IMR-90 (cell line): ENCODE results near the gene ALAS2. TPM values are rescaled to one million over a fixed set of nuclear protein-coding genes. Genes with fewer than 3 reads are reported as not detected.

Experiments
- ATAC-seq: fragments of 200-7000 bp; cut with Tn5 transposase; 2 replicates; pipeline ENCODE4 v1.9.1; 2020; ENCODE audit warnings: low read depth, mild to moderate bottlenecking, moderate library complexity
- BruUV-seq: library from RNA; stranded (reverse); fragments of 400-500 nt; replicated peaks from 2 replicates; lab custom pipeline; 2021; lab: Mats Ljungman, UMichigan
- CTCF ChIA-PET: fragments of 300-600 bp; formaldehyde crosslinking; extraction: SDS; loops from one replicate; lab custom pipeline; 2021; ENCODE audit warnings: antibody characterized with exemption; lab: Yijun Ruan, JAX
- POLR2A ChIA-PET: fragments of 300-600 bp; sonication (Branson Sonifier 250); formaldehyde crosslinking; loops from one replicate; lab custom pipeline; 2022; ENCODE audit warnings: antibody characterized with exemption; ENCODE audit not compliant: unreplicated experiment; lab: Charles Lee
- DNase-seq: peaks from one replicate; pipeline ENCODE4 v3.0.0; 2013
- H2AFZ ChIP-seq: replicated peaks from 2 replicates; pipeline ENCODE3; 2013; ENCODE audit warnings: low read length, mild to moderate bottlenecking; ENCODE audit not compliant: poor library complexity
- H2AK5ac ChIP-seq: 2 replicates; pipeline ENCODE4 v1.6.1; 2013; ENCODE audit warnings: low read depth, low read length, inconsistent platforms
- H2AK9ac ChIP-seq: replicated peaks from 2 replicates; pipeline ENCODE3; 2013; ENCODE audit warnings: mild to moderate bottlenecking, low read depth, low read length, moderate library complexity; ENCODE audit not compliant: poor library complexity
- H2BK120ac ChIP-seq: 2 replicates; pipeline ENCODE4 v1.6.1; 2013; ENCODE audit warnings: low read depth, low read length, inconsistent platforms
- H2BK15ac ChIP-seq: 3 replicates; pipeline ENCODE4 v1.6.1; 2013; ENCODE audit warnings: low read depth, low read length, inconsistent platforms
- H2BK20ac ChIP-seq: 2 replicates; pipeline ENCODE4 v1.6.1; 2013; ENCODE audit warnings: low read depth, mild to moderate bottlenecking, inconsistent platforms, low read length, moderate library complexity
- H2BK5ac ChIP-seq: 2 replicates; pipeline ENCODE4 v1.6.1; 2013; ENCODE audit warnings: mild to moderate bottlenecking, low read depth, low read length, inconsistent platforms; ENCODE audit not compliant: poor library complexity, severe bottlenecking
- H3K14ac ChIP-seq: replicated peaks from 2 replicates; pipeline ENCODE4 v1.6.1; 2013; ENCODE audit warnings: low read depth, low read length, inconsistent platforms
- H3K18ac ChIP-seq: 2 replicates; pipeline ENCODE4 v1.6.1; 2013; ENCODE audit warnings: low read depth, low read length, control low read depth
- H3K23ac ChIP-seq: 2 replicates; pipeline ENCODE4 v1.6.1; 2013; ENCODE audit warnings: low read depth, low read length, inconsistent platforms
- H3K27ac ChIP-seq: 2 replicates; pipeline ENCODE4 v1.5.1; 2013; ENCODE audit warnings: mild to moderate bottlenecking, control low read depth, low read length; ENCODE audit not compliant: insufficient read depth
- H3K27me3 ChIP-seq: 2 replicates; pipeline ENCODE4 v1.6.1; 2013; ENCODE audit warnings: low read length; ENCODE audit not compliant: control insufficient read depth, insufficient read depth
- H3K36me3 ChIP-seq: 2 replicates; pipeline ENCODE4 v1.6.1; 2013; ENCODE audit warnings: low read length, mixed read lengths; ENCODE audit not compliant: control insufficient read depth, insufficient read depth
- H3K4ac ChIP-seq: 2 replicates; pipeline ENCODE4 v1.6.1; 2013; ENCODE audit warnings: low read depth, low read length, inconsistent platforms
- H3K4me1 ChIP-seq: 2 replicates; pipeline ENCODE4 v1.6.1; 2013; ENCODE audit warnings: low read length, mixed read lengths; ENCODE audit not compliant: control insufficient read depth, insufficient read depth
- H3K4me2 ChIP-seq: 2 replicates; pipeline ENCODE4 v1.6.1; 2013; ENCODE audit warnings: low read depth, mild to moderate bottlenecking, control low read depth, low read length, moderate library complexity
- H3K4me3 ChIP-seq: 2 replicates; pipeline ENCODE4 v1.5.1; 2013; ENCODE audit warnings: low read depth, mild to moderate bottlenecking, control low read depth, low read length, moderate library complexity; ENCODE audit not compliant: insufficient read depth
- H3K56ac ChIP-seq: 2 replicates; pipeline ENCODE4 v1.6.1; 2013; ENCODE audit warnings: low read length, inconsistent platforms; ENCODE audit not compliant: insufficient read depth; ENCODE audit errors: extremely low read depth
- H3K79me1 ChIP-seq, 2 experiments: 2 replicates each; pipeline ENCODE4 v1.6.1; 2013; ENCODE audit warnings: low read length in 2 of 2, inconsistent platforms in 1 of 2, low read depth in 1 of 2
- H3K9ac ChIP-seq: 2 replicates; pipeline ENCODE4 v1.6.1; 2013; ENCODE audit warnings: low read depth, low read length, control low read depth
- H3K9me1 ChIP-seq: 2 replicates; pipeline ENCODE4 v1.6.1; 2013; ENCODE audit warnings: low read length, inconsistent platforms; ENCODE audit not compliant: insufficient read depth
- H3K9me3 ChIP-seq: 2 replicates; pipeline ENCODE4 v1.6.1; 2013; ENCODE audit warnings: low read length; ENCODE audit not compliant: control insufficient read depth, insufficient read depth
- H4K20me1 ChIP-seq: 2 replicates; pipeline ENCODE4 v1.6.1; 2013; ENCODE audit warnings: low read length, inconsistent platforms; ENCODE audit not compliant: insufficient read depth
- H4K5ac ChIP-seq: 2 replicates; pipeline ENCODE4 v1.6.1; 2013; ENCODE audit warnings: mild to moderate bottlenecking, low read depth, low read length, control low read depth
- H4K8ac ChIP-seq, 2 experiments: 2 replicates each; pipeline ENCODE4 v1.6.1; 2013; ENCODE audit warnings: low read depth in 2 of 2, low read length in 2 of 2, control low read depth in 1 of 2, inconsistent platforms in 1 of 2
- H4K91ac ChIP-seq: 2 replicates; pipeline ENCODE4 v1.6.1; 2013; ENCODE audit warnings: low read depth, low read length, inconsistent platforms; ENCODE audit not compliant: insufficient read depth
- CEBPB ChIP-seq: IDR thresholded peaks from 2 replicates; pipeline ENCODE4 v1.6.1; 2012; ENCODE audit warnings: low read depth, low read length, improper control_type of control experiment
- MXI1 ChIP-seq: IDR thresholded peaks from 2 replicates; pipeline ENCODE4 v1.6.1; 2012; ENCODE audit warnings: low read depth, mild to moderate bottlenecking, low read length, moderate library complexity, borderline replicate concordance
- WGBS, 2 experiments: methylation state at CpG; one replicate each; pipeline versions ENCODE4 v1.1.5 to v1.1.7; 2013; ENCODE audit warnings: missing lambda C conversion rate in 2 of 2; ENCODE audit not compliant: insufficient read length in 1 of 2; ENCODE audit errors: extremely low coverage in 2 of 2; 5-methylcytosine and 5-hydroxymethylcytosine counted together
- dilution Hi-C: fragments of 300-500 bp; cut with HindIII; formaldehyde crosslinking; loops from one replicate; pipeline ENCODE4 v1.14.3; 2018; ENCODE audit warnings: low sequenced_read_pairs; ENCODE audit not compliant: unreplicated experiment
- in situ Hi-C: fragments of 300-500 bp; cut with MboI; formaldehyde crosslinking; loops from 3 replicates; pipeline ENCODE4 v1.14.3; 2019; ENCODE audit warnings: low sequenced_read_pairs, inconsistent platforms, mixed read lengths
- intact Hi-C: fragments of 100-400 bp; cut with micrococcal nuclease; formaldehyde crosslinking; loops from 2 replicates; pipeline ENCODE4 v1.10.0; 2022
- polyA plus RNA-seq, 3 experiments: library from polyadenylated mRNA; depleted of rRNA; stranded (reverse); fragments of >200 nt; gene quantifications; 2 replicates each; pipeline ENCODE4 v1.2.3, GENCODE V29; 2012; ENCODE audit warnings: low replicate concordance in 1 of 3
- total RNA-seq: library from RNA; depleted of rRNA; stranded (reverse); fragments of >200 nt; gene quantifications from 2 replicates; pipeline ENCODE4 v1.2.3, GENCODE V29; 2012

ALAS2 gene
- total and polyA plus RNA-seq, 2 of the 4 experiments (the other 2 are of a cell fraction), result not detected

- Histone ChIP-seq H3K9ac (no peak overlapping the region), H2BK15ac (no peak overlapping the region), H4K5ac (no peak overlapping the region), H2BK5ac (no peak overlapping the region), H4K8ac (no peak overlapping the region), H2AK5ac (no peak overlapping the region), H3K4me3 (no peak overlapping the region), H2AFZ (no peak overlapping the region), H4K20me1 (no peaks in the 10 kb centered on the region), H2AK9ac (no peak overlapping the region), H3K18ac (no peak overlapping the region), H3K9me3 (no peaks in the 10 kb centered on the region), H3K4ac (no peak overlapping the region), H3K56ac (no peak overlapping the region), H3K14ac (no peak overlapping the region), H3K4me2 (no peak overlapping the region), H3K27ac (no peak overlapping the region), H3K36me3 (no peaks in the 10 kb centered on the region), H3K23ac (no peak overlapping the region), H2BK20ac (no peak overlapping the region), H2BK120ac (no peak overlapping the region), H4K91ac (no peak overlapping the region), H3K4me1 (no peaks in the 10 kb centered on the region), H3K79me1 (no peaks in the 10 kb centered on the region), H3K9me1 (no peaks in the 10 kb centered on the region), H3K27me3 (peaks cover 2% of the 10 kb centered on the region)
- CTCF ChIA-PET, result no interaction called here
- dilution Hi-C loops (no loop called here), in situ Hi-C loops (no loop called here), intact Hi-C loops (loop anchor here (10.0 kb wide), 1 partner anchor 86 kb away; no protein-coding TSS in a partner anchor)
- TF ChIP-seq MXI1, result no peak
- TF ChIP-seq CEBPB, result 0 out of 2 replicates have a peak, but pooled peaks have one; percentile 1
- DNase-seq (no peak), ATAC-seq (no peak)
- no TSS peak for BruUV-seq
- POLR2A ChIA-PET, result no interaction called here
- WGBS, 2 experiments, result 86% methylated on average over 2 of the region's 6 CpGs; no CpG with 5 or more reads in 1 of the 2 experiments
These were observed 50.4 kb downstream of the ALAS2 start for GRCh38 chrX:54980334-54980733.
